GM18519 (cell line): Measurements from ENCODE around the gene RCCD1.
"Not testable (repeated sequence)": the region's sequence is repeated elsewhere in the genome, so short reads cannot be mapped to it uniquely, and the experiment has no call there.

Experiments
- ATAC-seq: cut with Tn5 transposase; IDR thresholded peaks from one replicate; pipeline ENCODE4 v1.9.1; 2021; ENCODE audit warnings: mild to moderate bottlenecking, moderate library complexity; ENCODE audit not compliant: unreplicated experiment, low FRiP score

The RCCD1 gene, protein sequence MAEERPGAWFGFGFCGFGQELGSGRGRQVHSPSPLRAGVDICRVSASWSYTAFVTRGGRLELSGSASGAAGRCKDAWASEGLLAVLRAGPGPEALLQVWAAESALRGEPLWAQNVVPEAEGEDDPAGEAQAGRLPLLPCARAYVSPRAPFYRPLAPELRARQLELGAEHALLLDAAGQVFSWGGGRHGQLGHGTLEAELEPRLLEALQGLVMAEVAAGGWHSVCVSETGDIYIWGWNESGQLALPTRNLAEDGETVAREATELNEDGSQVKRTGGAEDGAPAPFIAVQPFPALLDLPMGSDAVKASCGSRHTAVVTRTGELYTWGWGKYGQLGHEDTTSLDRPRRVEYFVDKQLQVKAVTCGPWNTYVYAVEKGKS

DNA sequence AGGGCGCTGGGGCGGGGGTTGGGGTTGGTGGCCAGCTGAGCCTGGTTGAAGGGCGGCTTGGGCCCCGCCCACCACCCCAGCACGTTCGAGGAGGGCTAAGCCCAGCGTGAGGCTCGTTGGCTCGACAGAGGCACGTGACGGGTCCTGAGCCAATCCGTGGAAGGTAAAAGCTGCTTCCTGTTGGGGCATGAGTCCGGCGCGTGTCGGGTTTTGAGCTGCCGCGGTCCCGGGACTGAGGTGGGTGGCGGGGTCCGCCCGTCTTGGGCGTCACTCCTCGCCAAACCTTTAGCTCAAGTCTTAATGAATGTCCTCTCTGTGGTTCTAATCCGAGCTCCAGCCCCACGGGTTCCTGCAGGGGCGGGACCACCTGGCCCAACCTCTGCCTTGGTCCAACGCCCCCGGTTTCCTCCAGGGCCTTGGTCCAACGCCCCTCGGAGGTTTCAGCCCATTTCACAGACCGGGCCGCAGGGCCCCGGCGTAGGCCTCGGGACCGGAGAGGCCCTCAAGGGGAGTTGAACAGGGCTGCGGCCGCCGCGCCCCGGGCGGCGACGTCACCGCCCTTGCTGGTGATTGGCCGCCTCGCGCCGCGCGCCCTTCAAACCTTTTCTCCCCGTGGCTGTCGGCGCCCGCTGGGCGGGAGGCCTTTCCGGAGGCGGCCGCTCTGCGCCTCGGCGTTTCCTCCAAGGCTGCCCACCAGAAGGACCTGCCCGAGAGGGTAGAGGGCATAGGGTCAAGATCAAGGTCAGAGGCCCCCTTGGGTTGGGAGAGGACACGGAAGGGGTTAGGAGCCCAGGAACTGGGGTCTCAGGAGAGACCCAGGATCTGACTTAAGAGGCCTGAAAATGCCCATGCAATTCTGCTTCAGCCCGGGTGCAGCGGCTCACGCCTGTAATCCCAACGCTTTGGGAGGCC lies at the start of gene RCCD1:
Gene RCCD1, plus strand, starts transcription at position 173 of the 912 bp plus-strand sequence. CDS start 1,851 bp downstream, outside the sequence.
- ATAC-seq = peak; percentile 78

DNA sequence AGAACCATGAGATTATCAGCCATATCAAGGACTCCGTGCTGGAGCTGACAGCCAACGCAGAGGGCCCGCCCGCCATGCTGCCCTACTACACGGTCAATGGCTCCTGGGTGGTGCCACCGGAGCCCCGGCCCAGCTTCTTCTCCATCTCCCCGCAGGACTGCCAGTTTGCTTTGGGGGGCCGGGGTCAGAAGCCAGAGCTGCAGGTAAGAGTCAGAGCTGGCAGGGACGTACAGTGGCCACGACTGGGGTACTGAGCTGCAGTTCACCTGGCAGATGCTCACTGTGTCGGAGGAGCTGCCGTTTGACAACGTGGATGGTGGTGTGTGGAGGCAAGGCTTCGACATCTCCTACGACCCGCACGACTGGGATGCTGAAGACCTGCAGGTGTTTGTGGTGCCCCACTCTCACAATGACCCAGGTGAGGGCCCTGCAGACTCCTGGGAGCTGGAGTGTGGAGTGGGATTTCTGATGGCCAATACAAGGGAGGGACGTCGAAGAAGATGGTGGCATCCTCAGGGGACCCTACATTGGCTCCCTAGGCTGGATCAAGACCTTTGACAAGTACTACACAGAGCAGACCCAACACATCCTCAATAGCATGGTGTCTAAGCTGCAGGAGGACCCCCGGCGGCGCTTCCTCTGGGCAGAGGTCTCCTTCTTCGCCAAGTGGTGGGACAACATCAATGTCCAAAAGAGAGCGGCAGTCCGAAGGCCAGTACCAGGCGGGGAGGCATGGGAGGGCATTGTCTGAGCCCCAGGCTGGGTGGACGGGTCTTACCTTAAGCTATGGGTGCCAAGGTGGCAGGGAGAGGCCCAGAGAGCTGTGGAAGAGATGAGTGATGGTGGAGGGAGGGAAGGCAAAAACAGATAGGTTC lies 49.1 kb upstream of the RCCD1 start:
- ATAC-seq = no peak

GRCh38 chr15:90906181-90906849 lies 48.4 kb upstream of the RCCD1 start:
- ATAC-seq = no peak

DNA sequence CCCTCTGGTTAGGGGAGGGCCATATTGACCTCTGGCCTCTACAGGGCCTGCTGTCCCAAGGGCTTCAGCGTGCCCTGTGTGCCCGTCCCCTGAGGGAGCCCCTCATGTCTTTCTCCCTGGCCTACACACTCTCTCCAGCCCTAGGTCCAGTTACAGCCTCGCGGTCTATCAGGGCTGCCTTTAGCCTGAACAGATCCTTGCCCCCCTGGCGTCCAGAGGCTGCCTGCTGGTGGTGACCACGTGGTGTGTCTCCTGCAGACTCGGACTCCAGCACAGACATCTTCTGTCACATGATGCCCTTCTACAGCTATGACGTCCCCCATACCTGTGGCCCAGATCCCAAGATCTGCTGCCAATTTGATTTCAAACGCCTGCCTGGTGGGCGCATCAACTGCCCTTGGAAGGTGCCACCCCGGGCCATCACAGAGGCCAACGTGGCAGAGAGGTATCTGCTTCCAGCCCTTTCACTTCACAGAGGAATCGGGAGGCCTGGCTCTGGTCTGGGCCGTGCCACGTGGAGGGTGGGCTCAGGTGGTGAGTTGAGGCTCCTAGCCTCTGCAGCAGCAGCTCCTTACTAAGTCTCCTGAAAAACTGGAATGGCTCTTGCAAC lies 47.5 kb upstream of the RCCD1 start:
- ATAC-seq = no peak

DNA sequence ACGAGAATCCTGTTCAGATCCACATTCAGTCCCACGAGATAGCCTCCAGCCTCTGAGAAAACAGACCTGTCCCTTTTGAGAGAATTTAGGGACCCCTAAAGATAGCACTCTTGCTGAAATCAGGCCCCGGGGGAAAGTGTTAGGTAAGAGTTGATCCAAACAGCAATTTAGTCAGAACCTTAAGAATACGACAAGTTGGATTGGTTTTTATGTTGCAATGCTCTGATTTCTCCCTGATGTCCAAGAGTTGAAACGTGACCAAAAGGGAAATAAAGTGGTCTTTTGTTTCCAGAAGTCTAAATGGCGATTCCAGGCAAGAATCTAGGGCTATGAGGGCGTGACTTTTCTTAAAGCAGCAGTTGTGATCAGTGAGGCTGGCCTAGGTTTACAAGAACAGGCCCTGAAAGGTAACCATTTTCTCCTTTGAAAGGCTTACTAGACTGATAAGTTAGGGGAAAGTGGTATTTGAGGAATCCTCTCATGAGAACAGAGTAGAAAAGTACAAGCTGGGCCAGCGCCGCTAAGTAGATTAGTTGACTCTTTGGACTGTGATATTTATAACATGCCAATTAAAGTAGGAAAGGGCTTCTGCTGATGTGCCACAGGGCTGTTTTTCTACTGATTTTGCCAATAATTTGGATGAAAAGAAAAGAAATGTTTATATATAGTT lies 46.7 kb upstream of the RCCD1 start:
- ATAC-seq = no peak

DNA sequence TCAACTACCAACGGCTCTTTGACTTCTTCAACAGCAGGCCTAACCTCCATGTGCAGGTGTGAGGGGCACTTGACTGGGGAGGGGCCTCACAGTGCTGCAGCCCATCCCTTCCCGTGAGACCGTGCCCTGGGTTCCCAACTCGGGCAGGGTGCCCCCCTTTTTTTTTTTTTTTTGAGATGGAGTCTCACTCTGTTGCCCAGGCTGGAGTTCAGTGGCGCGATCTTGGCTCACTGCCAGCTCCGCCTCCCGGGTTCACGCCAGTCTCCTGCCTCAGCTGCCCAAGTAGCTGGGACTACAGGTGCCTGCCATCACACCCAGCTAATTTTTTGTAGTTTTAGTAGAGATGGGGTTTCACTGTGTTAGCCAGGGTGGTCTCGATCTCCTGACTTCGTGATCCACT lies 45.2 kb upstream of the RCCD1 start:
- ATAC-seq = not testable (repeated sequence)

GRCh38 chr15:90909976-90910375 lies 44.7 kb upstream of the RCCD1 start:
- ATAC-seq = no peak

DNA sequence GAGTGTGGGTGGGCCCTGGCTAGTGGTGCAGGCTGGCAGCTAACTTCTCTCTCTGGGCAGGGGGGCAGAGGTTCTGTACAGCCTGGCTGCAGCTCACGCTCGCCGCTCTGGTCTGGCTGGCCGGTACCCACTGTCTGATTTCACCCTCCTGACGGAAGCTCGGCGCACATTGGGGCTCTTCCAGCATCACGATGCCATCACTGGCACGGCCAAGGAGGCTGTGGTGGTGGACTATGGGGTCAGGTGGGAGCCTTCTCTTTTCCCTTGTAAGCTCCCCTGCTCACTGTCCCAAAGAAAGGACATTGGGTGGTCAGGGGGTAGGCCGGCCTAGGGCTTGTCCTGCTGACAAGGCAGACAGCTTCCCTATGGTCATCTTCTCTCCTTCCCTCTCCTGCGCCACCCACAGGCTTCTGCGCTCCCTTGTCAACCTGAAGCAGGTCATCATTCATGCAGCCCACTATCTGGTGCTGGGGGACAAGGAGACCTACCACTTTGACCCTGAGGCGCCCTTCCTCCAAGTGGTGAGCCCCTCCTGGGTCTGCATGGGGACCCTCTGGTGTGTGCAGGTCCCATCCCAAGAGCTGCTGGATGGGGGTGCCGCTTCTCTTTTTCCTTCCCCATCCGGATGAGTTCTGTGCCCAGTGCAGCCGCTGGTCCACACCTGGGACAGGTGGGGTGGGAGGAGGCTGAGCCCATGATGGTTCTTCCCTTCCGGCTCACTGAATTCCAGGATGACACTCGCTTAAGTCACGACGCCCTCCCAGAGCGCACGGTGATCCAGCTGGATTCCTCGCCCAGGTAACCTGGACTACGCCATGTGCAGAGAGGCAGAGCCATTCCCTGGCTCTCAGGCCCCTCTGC lies 44.0 kb upstream of the RCCD1 start:
- ATAC-seq = no peak

DNA sequence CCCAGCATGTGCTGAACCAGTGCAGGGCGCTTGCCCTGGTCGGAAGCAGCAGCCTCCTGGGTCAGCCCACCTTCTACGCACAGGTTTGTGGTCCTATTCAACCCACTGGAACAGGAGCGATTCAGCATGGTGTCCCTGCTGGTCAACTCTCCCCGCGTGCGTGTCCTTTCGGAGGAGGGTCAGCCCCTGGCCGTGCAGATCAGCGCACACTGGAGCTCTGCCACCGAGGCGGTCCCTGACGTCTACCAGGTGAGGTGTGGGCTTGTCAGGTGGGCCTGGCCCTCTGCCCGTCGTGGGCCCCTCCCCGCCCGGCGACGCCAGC lies 43.4 kb upstream of the RCCD1 start:
- ATAC-seq = no peak

DNA sequence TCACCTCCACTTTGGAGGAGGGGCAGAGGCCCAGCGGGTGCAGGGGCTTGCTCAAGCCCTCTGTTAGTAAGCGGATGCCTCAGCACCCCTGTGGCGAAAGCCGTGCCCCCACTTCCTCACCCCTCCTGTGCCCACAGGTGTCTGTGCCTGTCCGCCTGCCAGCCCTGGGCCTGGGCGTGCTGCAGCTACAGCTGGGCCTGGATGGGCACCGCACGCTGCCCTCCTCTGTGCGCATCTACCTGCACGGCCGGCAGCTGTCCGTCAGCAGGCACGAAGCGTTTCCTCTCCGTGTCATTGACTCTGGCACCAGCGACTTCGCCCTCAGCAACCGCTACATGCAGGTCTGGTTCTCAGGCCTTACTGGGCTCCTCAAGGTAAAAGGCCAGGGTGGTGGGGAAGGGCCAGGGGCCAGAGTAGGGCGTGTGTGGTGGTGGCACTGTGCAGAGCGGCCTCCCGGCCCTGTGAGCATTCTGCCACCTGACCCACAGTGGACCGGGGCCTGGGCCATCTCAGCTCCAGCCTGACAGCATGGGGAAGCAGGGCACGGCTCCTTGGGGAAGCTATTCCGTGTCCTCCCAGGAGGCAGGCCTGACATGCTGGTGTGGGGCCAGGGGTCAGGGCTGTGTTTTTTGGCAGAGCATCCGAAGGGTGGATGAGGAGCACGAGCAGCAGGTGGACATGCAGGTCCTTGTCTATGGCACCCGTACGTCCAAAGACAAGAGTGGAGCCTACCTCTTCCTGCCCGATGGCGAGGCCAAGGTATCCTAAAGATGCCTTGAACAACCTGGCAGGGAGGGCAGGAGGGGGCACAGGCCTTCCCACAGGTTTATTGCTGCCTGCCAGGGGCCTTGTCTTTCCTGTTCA lies 42.5 kb upstream of the RCCD1 start:
- ATAC-seq = no peak

DNA sequence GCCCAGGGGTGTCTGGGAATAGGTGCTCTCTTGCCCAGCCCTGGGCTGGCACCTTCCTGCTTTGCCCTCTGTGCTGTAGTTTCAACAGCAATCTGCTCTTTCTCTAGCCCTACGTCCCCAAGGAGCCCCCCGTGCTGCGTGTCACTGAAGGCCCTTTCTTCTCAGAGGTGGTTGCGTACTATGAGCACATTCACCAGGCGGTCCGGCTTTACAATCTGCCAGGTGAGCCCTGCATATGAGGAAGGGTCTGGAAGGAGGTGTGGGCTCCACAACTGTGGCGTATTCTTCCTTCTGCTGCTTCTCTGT lies 42.0 kb upstream of the RCCD1 start:
- ATAC-seq = no peak

DNA sequence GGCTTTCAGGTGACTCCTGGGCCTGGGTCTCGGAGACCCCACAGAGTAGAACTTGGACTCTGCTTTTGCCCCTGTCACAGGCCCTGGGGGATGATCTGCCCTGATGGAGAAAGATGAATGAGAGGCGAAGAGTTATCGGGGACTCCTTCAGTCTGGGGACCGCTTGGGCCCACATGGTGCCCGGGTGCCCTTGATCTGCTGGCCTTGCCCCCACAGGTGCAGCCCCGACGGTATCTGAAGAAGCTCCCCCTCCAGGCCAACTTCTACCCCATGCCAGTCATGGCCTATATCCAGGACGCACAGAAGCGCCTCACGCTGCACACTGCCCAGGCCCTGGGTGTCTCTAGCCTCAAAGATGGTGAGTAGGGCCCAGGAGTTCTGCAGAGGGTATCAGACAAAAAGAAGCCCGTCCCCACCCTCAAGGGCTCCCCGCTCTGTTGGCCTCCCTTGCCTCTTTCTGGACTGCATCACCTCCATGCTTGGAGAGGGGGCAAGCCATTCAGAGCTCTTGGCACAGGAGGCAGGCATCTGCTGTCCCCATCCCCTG lies 41.2 kb upstream of the RCCD1 start:
- ATAC-seq = no peak

DNA sequence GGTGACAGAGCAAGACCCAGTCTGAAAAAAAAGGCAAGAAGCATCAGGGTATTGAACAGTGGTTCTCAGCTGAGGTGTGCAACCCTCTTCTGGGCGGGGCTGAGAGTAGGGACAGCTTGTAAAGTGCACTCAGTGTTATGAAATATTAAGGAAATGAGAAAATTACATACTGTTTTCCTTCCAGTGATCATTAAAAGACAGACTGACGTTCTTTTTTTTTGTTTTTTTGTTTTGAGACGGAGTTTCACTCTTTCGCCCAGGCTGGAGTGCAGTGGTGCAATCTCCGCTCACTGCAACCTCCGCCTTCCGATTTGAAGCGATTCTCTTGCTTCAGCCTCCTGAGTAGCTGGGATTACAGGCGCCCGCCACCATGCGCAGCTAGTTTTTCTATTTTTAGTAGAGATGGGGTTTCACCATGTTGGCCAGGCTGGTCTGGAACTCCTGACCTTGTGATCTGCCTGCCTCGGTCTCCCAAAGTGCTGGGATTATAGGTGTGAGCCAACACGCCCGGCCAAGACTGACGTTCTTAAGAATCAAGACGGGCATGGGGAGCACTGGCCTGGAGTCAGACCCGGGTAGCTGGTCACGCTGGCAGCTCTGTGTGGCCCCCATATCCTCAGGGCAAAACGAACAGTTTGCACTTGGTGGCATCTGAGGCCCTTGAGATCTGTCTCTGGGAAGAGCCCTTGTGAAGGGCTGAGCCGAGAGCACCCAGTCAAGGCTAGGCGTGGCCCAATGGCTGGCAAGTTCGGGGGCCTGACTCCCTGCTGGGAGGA lies 40.2 kb upstream of the RCCD1 start:
- ATAC-seq = no peak

GRCh38 chr15:90915216-90915807 lies 39.4 kb upstream of the RCCD1 start:
- ATAC-seq = no peak

- no peak for ATAC-seq
Measured at GRCh38 chr15:90915808-90916440, 38.8 kb upstream of the RCCD1 start.

- no peak for ATAC-seq
Measured at GRCh38 chr15:90916461-90916860, 38.2 kb upstream of the RCCD1 start.
